HCT116 (cell line): Measurements from ENCODE around the gene UNC5C. TPM values are rescaled to one million over a fixed set of nuclear protein-coding genes. Genes with fewer than 3 reads are reported as not detected.

Source experiments
- ATAC-seq: fragments of 200-7000 bp; cut with Tn5 transposase; 2 replicates; pipeline ENCODE4 v1.9.1; 2020; ENCODE audit warnings: mild to moderate bottlenecking, moderate library complexity
- BruUV-seq: library from RNA; stranded (reverse); fragments of 400-500 nt; replicated peaks from 2 replicates; lab custom pipeline; 2021; lab: Mats Ljungman, UMichigan
- CTCF ChIA-PET: fragments of 300-600 bp; sonication (Branson Sonifier 250); formaldehyde crosslinking; loops from one replicate; lab custom pipeline; 2021; ENCODE audit warnings: antibody characterized with exemption; lab: Charles Lee
- POLR2A ChIA-PET: fragments of 300-600, 350-600 bp; sonication (Branson Sonifier 250); formaldehyde crosslinking; loops from one replicate; lab custom pipeline; 2021; ENCODE audit warnings: antibody characterized with exemption; lab: Charles Lee
- RAD21 ChIA-PET, 2 experiments: fragments of 300-600 bp; sonication (Branson Sonifier 250); formaldehyde crosslinking; loops; one replicate each; lab custom pipeline; 2023; ENCODE audit warnings: low total read pairs in 2 of 2; ENCODE audit not compliant: uncharacterized antibody in 2 of 2, unreplicated experiment in 2 of 2, low non-redundant PET in 1 of 2; lab: Charles Lee
- DNase-seq: peaks from one replicate; pipeline ENCODE4 v3.0.0-alpha.2; 2010; ENCODE audit warnings: low read depth, low spot score
- H2AFZ ChIP-seq: fragments of 200-600 bp; shearing (Covaris generic), sonication (generic); 2 replicates; pipeline ENCODE4 v1.6.1; 2017; ENCODE audit warnings: low read depth, mixed run types, mixed read lengths, antibody characterized with exemption, low read length; ENCODE audit not compliant: poor library complexity, severe bottlenecking
- H3K27ac ChIP-seq: 2 replicates; pipeline ENCODE4 v1.5.1; 2012; ENCODE audit warnings: low read depth, low read length
- H3K27me3 ChIP-seq: fragments of 200-600 bp; sonication (generic); 2 replicates; pipeline ENCODE4 v1.6.1; 2016; ENCODE audit warnings: mixed run types, low read length, mixed read lengths; ENCODE audit not compliant: insufficient read depth
- H3K36me3 ChIP-seq, 2 experiments: fragments of 200-500 bp in 1 of 2; fragments of 200-600 bp in 1 of 2; sonication (Bioruptor generic) in 1 of 2; sonication (generic) in 1 of 2; 2 replicates each; pipeline versions ENCODE4 v1.5.1 to v1.6.1; 2014 to 2016; ENCODE audit warnings: low read length in 2 of 2, inconsistent platforms in 1 of 2, mixed read lengths in 1 of 2, mixed run types in 1 of 2; ENCODE audit not compliant: insufficient read depth in 2 of 2, control insufficient read depth in 1 of 2
- H3K4me1 ChIP-seq, 2 experiments: fragments of 200-600 bp in 1 of 2; sonication (generic) in 1 of 2; 2 replicates each; pipeline versions ENCODE4 v1.5.1 to v1.6.1; 2012 to 2017; ENCODE audit warnings: low read length in 2 of 2, inconsistent platforms in 1 of 2, mild to moderate bottlenecking in 1 of 2, mixed read lengths in 1 of 2, mixed run types in 1 of 2, moderate library complexity in 1 of 2; ENCODE audit not compliant: insufficient read depth in 2 of 2, control insufficient read depth in 1 of 2
- H3K4me2 ChIP-seq: fragments of 200-600 bp; sonication (generic); 2 replicates; pipeline ENCODE4 v1.6.1; 2017; ENCODE audit warnings: mixed run types, low read length, mixed read lengths
- H3K4me3 ChIP-seq, 2 experiments: fragments of 200-600 bp in 1 of 2; sonication (generic) in 1 of 2; replicated peaks in 1 of 2; 2 replicates each; pipeline ENCODE4 v1.5.1; 2011 to 2016; ENCODE audit warnings: low read length in 2 of 2, control low read depth in 1 of 2, low read depth in 1 of 2, mild to moderate bottlenecking in 1 of 2, mixed read lengths in 1 of 2, mixed run types in 1 of 2
- H3K79me2 ChIP-seq: fragments of 200-600 bp; sonication (generic); 2 replicates; pipeline ENCODE4 v1.6.1; 2017; ENCODE audit warnings: mild to moderate bottlenecking, mixed run types, low read length, moderate library complexity, mixed read lengths; ENCODE audit not compliant: insufficient read depth
- H3K9ac ChIP-seq: fragments of 200-600 bp; sonication (generic); 2 replicates; pipeline ENCODE4 v1.6.1; 2016; ENCODE audit warnings: low read length, mixed read lengths
- H3K9me2 ChIP-seq: fragments of 200-600 bp; sonication (generic), shearing (Covaris generic); 2 replicates; pipeline ENCODE4 v1.6.1; 2017; ENCODE audit warnings: mixed run types, mild to moderate bottlenecking, moderate library complexity; ENCODE audit not compliant: insufficient read depth
- H3K9me3 ChIP-seq, 2 experiments: fragments of 200-500 bp in 1 of 2; fragments of 200-600 bp in 1 of 2; sonication (Bioruptor generic) in 1 of 2; sonication (generic) in 1 of 2; 2 replicates each; pipeline ENCODE4 v1.6.1; 2014 to 2017; ENCODE audit warnings: low read length in 2 of 2, mixed read lengths in 2 of 2, inconsistent platforms in 1 of 2, low read depth in 1 of 2, mild to moderate bottlenecking in 1 of 2, mixed run types in 1 of 2, moderate library complexity in 1 of 2; ENCODE audit not compliant: control insufficient read depth in 1 of 2, insufficient read depth in 1 of 2
- H4K20me1 ChIP-seq: fragments of 200-600 bp; sonication (generic), shearing (Covaris generic); 2 replicates; pipeline ENCODE4 v1.6.1; 2017; ENCODE audit warnings: mixed run types, mild to moderate bottlenecking, moderate library complexity; ENCODE audit not compliant: insufficient read depth
- CBX3 ChIP-seq: IDR thresholded peaks from 2 replicates; pipeline ENCODE4 v1.6.1; 2012; ENCODE audit warnings: low read depth
- CEBPB ChIP-seq: IDR thresholded peaks from 2 replicates; pipeline ENCODE4 v1.6.1; 2012; ENCODE audit warnings: low read depth
- ELF1 ChIP-seq: IDR thresholded peaks from 2 replicates; pipeline ENCODE4 v1.6.1; 2012; ENCODE audit warnings: low read depth, borderline replicate concordance
- FOSL1 ChIP-seq: IDR thresholded peaks from 2 replicates; pipeline ENCODE4 v1.6.1; 2012; ENCODE audit warnings: low read depth
- JUND ChIP-seq: IDR thresholded peaks from 2 replicates; pipeline ENCODE4 v1.6.1; 2012
- POLR2A ChIP-seq: IDR thresholded peaks from 2 replicates; pipeline ENCODE4 v1.7.0; 2011; ENCODE audit warnings: borderline replicate concordance; ENCODE audit not compliant: insufficient read depth, insufficient read length; ENCODE audit errors: extremely low read depth
- SP1 ChIP-seq: IDR thresholded peaks from 2 replicates; pipeline ENCODE4 v1.6.1; 2012; ENCODE audit warnings: low read depth
- SRF ChIP-seq: IDR thresholded peaks from 2 replicates; pipeline ENCODE4 v1.6.1; 2012; ENCODE audit warnings: low read depth
- YY1 ChIP-seq: IDR thresholded peaks from 2 replicates; pipeline ENCODE4 v1.6.1; 2011; ENCODE audit warnings: low read length, low read depth, moderate library complexity, mild to moderate bottlenecking; ENCODE audit not compliant: insufficient replicate concordance; ENCODE audit errors: extremely low read depth
- ZBTB33 ChIP-seq: IDR thresholded peaks from 2 replicates; pipeline ENCODE4 v1.6.1; 2011; ENCODE audit warnings: mild to moderate bottlenecking, low read length, moderate library complexity; ENCODE audit not compliant: insufficient replicate concordance; ENCODE audit errors: extremely low read depth
- intact Hi-C: fragments of 100-400 bp; cut with micrococcal nuclease; formaldehyde crosslinking; loops from 2 replicates; pipeline ENCODE4 v1.10.0; 2022
- total RNA-seq: library from RNA; stranded (reverse); gene quantifications from one replicate; pipeline ENCODE4 v1.2.1, GENCODE V29; 2021; ENCODE audit not compliant: unreplicated experiment

UNC5C gene
- total RNA-seq, 1 experiment from 2014 or later, result not detected

GRCh38 chr4:95541094-95541493 lies 7.7 kb downstream of the UNC5C start:
- Histone ChIP-seq H3K9me3 (no peaks in the 10 kb centered on the region), H3K79me2 (no peaks in the 10 kb centered on the region), H3K4me3 (no peak overlapping the region), H3K9me2 (no peaks in the 10 kb centered on the region), H3K4me2 (no peak overlapping the region), H3K36me3 (no peaks in the 10 kb centered on the region), H3K9ac (no peak overlapping the region), H4K20me1 (no peaks in the 10 kb centered on the region), H3K27ac (no peak overlapping the region), H2AFZ (no peak overlapping the region), H3K27me3 (no peaks in the 10 kb centered on the region), H3K4me1 (no peaks in the 10 kb centered on the region)
- no peak for ATAC-seq
- intact Hi-C loops, result no loop called here
- ChIA-PET RAD21 (no interaction called here), POLR2A (no interaction called here), CTCF (no interaction called here)
- no TSS peak for BruUV-seq
- DNase-seq, result no peak
- TF ChIP-seq SRF (no peak), SP1 (no peak), ELF1 (no peak), JUND (no peak), CBX3 (no peak), YY1 (no peak), ZBTB33 (no peak)

- CTCF ChIA-PET, result no interaction called here
- ATAC-seq (no peak), DNase-seq (no peak)
- no TSS peak for BruUV-seq
- TF ChIP-seq FOSL1, result no peak
- TF ChIP-seq ELF1, result no peak
- TF ChIP-seq POLR2A, result no peak
- TF ChIP-seq CEBPB, result no peak
- intact Hi-C loops, result no loop called here
- H3K79me2 ChIP-seq, result no peaks in the 10 kb centered on the region
- no peak overlapping the region for H2AFZ ChIP-seq
- H3K9me3 ChIP-seq, result no peaks in the 10 kb centered on the region
- H3K4me1 ChIP-seq, result no peaks in the 10 kb centered on the region
- POLR2A ChIA-PET, result no interaction called here
- H3K9ac ChIP-seq, result no peak overlapping the region
- H3K36me3 ChIP-seq, result no peaks in the 10 kb centered on the region
- H3K4me2 ChIP-seq, result no peak overlapping the region
- H3K27me3 ChIP-seq, result no peaks in the 10 kb centered on the region
- H3K9me2 ChIP-seq, result no peaks in the 10 kb centered on the region
- RAD21 ChIA-PET, result no interaction called here
- H3K27ac ChIP-seq, result no peak overlapping the region
- no peak overlapping the region for H3K4me3 ChIP-seq
- no peaks in the 10 kb centered on the region for H4K20me1 ChIP-seq
These were observed 8.5 kb downstream of the UNC5C start for GRCh38 chr4:95540227-95540626.
